ENCODE data around the gene KRT77.
A peak's percentile ranks its signal among the peaks of the same experiment; 100 is the strongest.

The KRT77 gene

DNA sequence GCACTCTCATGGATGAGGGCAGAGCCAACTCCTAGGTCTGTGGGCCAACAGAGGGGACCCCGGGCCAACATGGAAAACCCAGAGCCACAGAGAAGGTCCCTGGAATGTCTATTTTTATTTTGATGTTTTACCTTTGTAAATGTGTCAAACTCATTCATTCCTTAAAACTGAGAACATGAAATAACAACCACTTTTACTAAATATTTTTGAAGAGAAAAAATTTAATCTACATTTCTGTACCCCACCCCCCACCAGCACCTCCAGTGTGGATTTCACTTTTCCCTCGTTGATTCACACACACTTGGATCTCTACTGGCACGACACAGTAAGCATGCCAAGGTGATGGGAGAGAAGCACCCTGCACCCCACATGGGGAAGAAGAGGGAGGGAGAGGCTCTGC is 6.7 kb downstream of the KRT77 start:
- Histone ChIP-seq H3K4me3 (ENCODE audit: low read length in 2 of 2) (no peak overlapping the region), H3K27me3 (ENCODE audit: control insufficient read depth in 3 of 3, insufficient read depth in 3 of 3, low read depth in 1 of 3, low read length in 3 of 3) (peaks cover 0 to 19% (median 0%) of the 10 kb centered on the region in 3 experiments), H2BK12ac (ENCODE audit: low read length) (no peak overlapping the region), H2BK15ac (ENCODE audit: low read length) (no peak overlapping the region), H3K9ac (ENCODE audit: low read depth, low read length, poor library complexity) (no peak overlapping the region), H3K18ac (ENCODE audit: low read length) (peak overlapping the region; percentile 17), H3K27ac (replicated peaks; ENCODE audit: low read length) (no peak overlapping the region), H3K4me1 (ENCODE audit: control insufficient read depth in 2 of 2, insufficient read depth in 1 of 2, low read depth in 1 of 2, low read length in 2 of 2) (peaks cover 0 to 11% of the 10 kb centered on the region in 2 donors), H3K4ac (ENCODE audit: low read length) (no peak overlapping the region), H3K14ac (ENCODE audit: low read length) (no peak overlapping the region), H4K8ac (ENCODE audit: low read depth, low read length) (no peak overlapping the region), H3K4me2 (ENCODE audit: insufficient read depth, low read length, poor library complexity, severe bottlenecking) (no peak overlapping the region), H3K23ac (ENCODE audit: low read depth, low read length, poor library complexity) (no peak overlapping the region), H3K9me3 (replicated peaks in 1 of 2; ENCODE audit: control insufficient read depth in 2 of 2, insufficient read depth in 1 of 2, low read depth in 1 of 2, low read length in 2 of 2) (no peaks in the 10 kb centered on the region), H4K91ac (ENCODE audit: low read depth, low read length, poor library complexity) (no peak overlapping the region), H2BK120ac (ENCODE audit: low read depth, low read length) (no peak overlapping the region), H3K79me1 (ENCODE audit: low read depth, low read length) (no peaks in the 10 kb centered on the region), H2BK5ac (ENCODE audit: low read length) (no peak overlapping the region), H2AFZ (ENCODE audit: low read length) (no peak overlapping the region), H3K36me3 (replicated peaks in 1 of 2; ENCODE audit: control insufficient read depth in 2 of 2, insufficient read depth in 2 of 2, low read length in 2 of 2) (no peaks in the 10 kb centered on the region), H2AK5ac (ENCODE audit: low read depth, low read length) (no peak overlapping the region)
- no CpG with 5 or more reads among the region's 3 CpGs for WGBS, 2 donors (ENCODE audit: extremely low coverage in 2 of 2, insufficient read length in 2 of 2, insufficient replicate concordance in 1 of 2)
- no peak for DNase-seq (ENCODE audit: low spot score)

DNA sequence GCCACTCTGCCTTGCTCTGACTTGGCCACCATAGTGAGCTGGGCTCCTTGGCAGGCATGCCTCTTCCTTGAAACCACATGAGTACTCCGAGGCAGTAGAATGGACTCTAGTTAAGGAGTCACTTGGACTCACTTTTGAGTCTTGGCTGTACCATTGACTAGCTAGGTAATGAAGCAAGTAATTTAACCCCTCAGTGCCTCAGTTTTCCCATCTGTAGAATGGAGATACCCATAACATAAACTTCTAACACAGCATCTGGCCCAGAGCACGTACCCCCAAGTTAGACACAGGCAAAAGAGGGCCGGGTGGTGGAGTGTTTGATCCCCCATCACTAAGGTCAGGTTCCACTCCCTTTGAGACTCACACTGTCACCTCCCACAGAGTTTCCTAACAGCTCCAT is 8.3 kb downstream of the KRT77 start:
- Histone ChIP-seq H2BK15ac (ENCODE audit: low read length) (no peak overlapping the region), H3K4me2 (ENCODE audit: insufficient read depth, low read length, poor library complexity, severe bottlenecking) (no peak overlapping the region), H3K23ac (ENCODE audit: low read depth, low read length, poor library complexity) (no peak overlapping the region), H3K4ac (ENCODE audit: low read length) (no peak overlapping the region), H3K14ac (ENCODE audit: low read length) (no peak overlapping the region), H4K91ac (ENCODE audit: low read depth, low read length, poor library complexity) (no peak overlapping the region), H2BK5ac (ENCODE audit: low read length) (no peak overlapping the region), H3K9ac (ENCODE audit: low read depth, low read length, poor library complexity) (no peak overlapping the region), H3K79me1 (ENCODE audit: low read depth, low read length) (no peaks in the 10 kb centered on the region), H3K4me1 (ENCODE audit: control insufficient read depth in 2 of 2, insufficient read depth in 1 of 2, low read depth in 1 of 2, low read length in 2 of 2) (peaks cover 0 to 17% of the 10 kb centered on the region in 2 donors), H3K9me3 (replicated peaks in 1 of 2; ENCODE audit: control insufficient read depth in 2 of 2, insufficient read depth in 1 of 2, low read depth in 1 of 2, low read length in 2 of 2) (no peaks in the 10 kb centered on the region), H3K18ac (ENCODE audit: low read length) (no peak overlapping the region), H2BK12ac (ENCODE audit: low read length) (no peak overlapping the region), H3K27me3 (ENCODE audit: control insufficient read depth in 3 of 3, insufficient read depth in 3 of 3, low read depth in 1 of 3, low read length in 3 of 3) (peaks cover 0 to 35% (median 7%) of the 10 kb centered on the region in 3 experiments), H2AK5ac (ENCODE audit: low read depth, low read length) (no peak overlapping the region), H3K4me3 (ENCODE audit: low read length in 2 of 2) (no peak overlapping the region), H2BK120ac (ENCODE audit: low read depth, low read length) (no peak overlapping the region), H2AFZ (ENCODE audit: low read length) (no peak overlapping the region), H3K36me3 (replicated peaks in 1 of 2; ENCODE audit: control insufficient read depth in 2 of 2, insufficient read depth in 2 of 2, low read length in 2 of 2) (no peaks in the 10 kb centered on the region), H3K27ac (replicated peaks; ENCODE audit: low read length) (no peak overlapping the region), H4K8ac (ENCODE audit: low read depth, low read length) (no peak overlapping the region)
- no peak for DNase-seq (ENCODE audit: low spot score)
- WGBS, 2 donors (ENCODE audit: extremely low coverage in 2 of 2, insufficient read length in 2 of 2, insufficient replicate concordance in 1 of 2), result no CpG with 5 or more reads among the region's 3 CpGs

DNA sequence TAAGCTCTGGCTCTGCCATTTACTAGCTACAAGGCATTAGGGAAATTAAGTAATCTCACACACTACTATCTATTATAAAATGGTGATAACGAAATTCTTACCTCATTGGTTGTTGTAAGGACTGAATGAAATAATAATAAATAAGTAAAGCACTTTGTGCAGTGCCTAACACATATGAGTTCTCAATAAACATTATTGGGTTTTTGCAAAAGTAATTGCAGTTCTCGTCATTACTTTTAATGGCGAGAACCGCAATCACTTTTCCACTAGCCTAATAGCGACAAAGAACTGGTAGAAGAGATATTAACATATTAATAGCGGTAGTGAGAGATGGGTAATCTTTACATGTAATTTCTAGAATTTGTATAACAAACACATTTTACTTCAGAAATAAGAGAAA is 9.2 kb downstream of the KRT77 start:
- no peak overlapping the region for H2BK120ac ChIP-seq (ENCODE audit: low read depth, low read length)
- H3K23ac ChIP-seq (ENCODE audit: low read depth, low read length, poor library complexity), result no peak overlapping the region
- H3K9me3 ChIP-seq (replicated peaks in 1 of 2; ENCODE audit: control insufficient read depth in 2 of 2, insufficient read depth in 1 of 2, low read depth in 1 of 2, low read length in 2 of 2), result no peaks in the 10 kb centered on the region
- no peak overlapping the region for H2BK5ac ChIP-seq (ENCODE audit: low read length)
- peaks cover 0 to 41% (median 7%) of the 10 kb centered on the region in 3 experiments for H3K27me3 ChIP-seq (ENCODE audit: control insufficient read depth in 3 of 3, insufficient read depth in 3 of 3, low read depth in 1 of 3, low read length in 3 of 3)
- no peak overlapping the region for H2BK12ac ChIP-seq (ENCODE audit: low read length)
- no peak overlapping the region for H2AFZ ChIP-seq (ENCODE audit: low read length)
- no peak overlapping the region for H2AK5ac ChIP-seq (ENCODE audit: low read depth, low read length)
- no CpG with 5 or more reads among the region's 6 CpGs for WGBS, 2 donors (ENCODE audit: extremely low coverage in 2 of 2, insufficient read length in 2 of 2, insufficient replicate concordance in 1 of 2)
- H3K27ac ChIP-seq (replicated peaks; ENCODE audit: low read length), result no peak overlapping the region
- no peak overlapping the region for H4K8ac ChIP-seq (ENCODE audit: low read depth, low read length)
- no peak overlapping the region for H2BK15ac ChIP-seq (ENCODE audit: low read length)
- H3K14ac ChIP-seq (ENCODE audit: low read length), result no peak overlapping the region
- H3K79me1 ChIP-seq (ENCODE audit: low read depth, low read length), result no peaks in the 10 kb centered on the region
- no peak overlapping the region for H3K9ac ChIP-seq (ENCODE audit: low read depth, low read length, poor library complexity)
- no peak overlapping the region for H3K4me2 ChIP-seq (ENCODE audit: insufficient read depth, low read length, poor library complexity, severe bottlenecking)
- H3K36me3 ChIP-seq (replicated peaks in 1 of 2; ENCODE audit: control insufficient read depth in 2 of 2, insufficient read depth in 2 of 2, low read length in 2 of 2), result no peaks in the 10 kb centered on the region
- no peak overlapping the region for H4K91ac ChIP-seq (ENCODE audit: low read depth, low read length, poor library complexity)
- no peak overlapping the region for H3K18ac ChIP-seq (ENCODE audit: low read length)
- no peak overlapping the region for H3K4me3 ChIP-seq (ENCODE audit: low read length in 2 of 2)
- no peak for DNase-seq (ENCODE audit: low spot score)
- H3K4me1 ChIP-seq (ENCODE audit: control insufficient read depth in 2 of 2, insufficient read depth in 1 of 2, low read depth in 1 of 2, low read length in 2 of 2), result peaks cover 0 to 17% of the 10 kb centered on the region in 2 donors
- no peak overlapping the region for H3K4ac ChIP-seq (ENCODE audit: low read length)

DNA sequence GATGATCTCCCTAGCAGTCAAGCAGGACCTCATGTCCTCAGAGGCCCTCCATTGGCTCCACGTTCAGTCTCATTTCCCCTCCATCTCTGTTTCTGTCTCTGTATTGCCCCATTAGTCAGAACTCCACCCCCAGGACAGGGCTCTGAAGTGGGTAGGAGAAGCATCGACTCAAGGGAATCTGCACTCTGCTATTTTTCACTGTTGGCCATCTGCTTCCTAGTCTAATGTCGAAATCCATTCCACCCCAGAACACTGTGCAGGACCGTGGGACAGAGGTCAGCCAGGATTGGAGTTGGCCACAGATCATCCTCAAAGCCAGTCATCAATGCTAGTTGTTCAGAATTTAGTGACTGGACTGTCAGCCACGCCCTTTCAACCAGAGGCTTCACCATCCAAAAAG is 10.1 kb downstream of the KRT77 start:
- H3K27me3 ChIP-seq (ENCODE audit: control insufficient read depth in 3 of 3, insufficient read depth in 3 of 3, low read depth in 1 of 3, low read length in 3 of 3), result peaks cover 0 to 41% (median 7%) of the 10 kb centered on the region in 3 experiments
- peak overlapping the region; percentile 61 for H2BK12ac ChIP-seq (ENCODE audit: low read length)
- H3K27ac ChIP-seq (replicated peaks; ENCODE audit: low read length), result no peak overlapping the region
- no peak overlapping the region for H2BK5ac ChIP-seq (ENCODE audit: low read length)
- no peak overlapping the region for H3K18ac ChIP-seq (ENCODE audit: low read length)
- no peak overlapping the region for H3K14ac ChIP-seq (ENCODE audit: low read length)
- H3K9me3 ChIP-seq (replicated peaks in 1 of 2; ENCODE audit: control insufficient read depth in 2 of 2, insufficient read depth in 1 of 2, low read depth in 1 of 2, low read length in 2 of 2), result no peaks in the 10 kb centered on the region
- H4K91ac ChIP-seq (ENCODE audit: low read depth, low read length, poor library complexity), result no peak overlapping the region
- H2AFZ ChIP-seq (ENCODE audit: low read length), result no peak overlapping the region
- no peak overlapping the region for H3K9ac ChIP-seq (ENCODE audit: low read depth, low read length, poor library complexity)
- no peak overlapping the region for H3K4ac ChIP-seq (ENCODE audit: low read length)
- no peak overlapping the region for H2BK120ac ChIP-seq (ENCODE audit: low read depth, low read length)
- no peak for DNase-seq (ENCODE audit: low spot score)
- H3K4me3 ChIP-seq (ENCODE audit: low read length in 2 of 2), result no peak overlapping the region
- no peaks in the 10 kb centered on the region for H3K79me1 ChIP-seq (ENCODE audit: low read depth, low read length)
- no CpG with 5 or more reads among the region's 5 CpGs for WGBS, 2 donors (ENCODE audit: extremely low coverage in 2 of 2, insufficient read length in 2 of 2, insufficient replicate concordance in 1 of 2)
- H4K8ac ChIP-seq (ENCODE audit: low read depth, low read length), result no peak overlapping the region
- no peak overlapping the region for H3K4me2 ChIP-seq (ENCODE audit: insufficient read depth, low read length, poor library complexity, severe bottlenecking)
- H3K23ac ChIP-seq (ENCODE audit: low read depth, low read length, poor library complexity), result peak overlapping the region; percentile 28
- H3K36me3 ChIP-seq (replicated peaks in 1 of 2; ENCODE audit: control insufficient read depth in 2 of 2, insufficient read depth in 2 of 2, low read length in 2 of 2), result no peaks in the 10 kb centered on the region
- no peak overlapping the region for H2BK15ac ChIP-seq (ENCODE audit: low read length)
- peaks cover 0 to 13% of the 10 kb centered on the region in 2 donors for H3K4me1 ChIP-seq (ENCODE audit: control insufficient read depth in 2 of 2, insufficient read depth in 1 of 2, low read depth in 1 of 2, low read length in 2 of 2)
- peak overlapping the region; percentile 51 for H2AK5ac ChIP-seq (ENCODE audit: low read depth, low read length)

All from neuronal stem cell (in vitro differentiated cells).